K562 (cell line): Measurements from ENCODE around the gene TEAD3. TPM values are rescaled to one million over a fixed set of nuclear protein-coding genes. Genes with fewer than 3 reads are reported as not detected.
A peak's percentile ranks its signal among the peaks of the same experiment; 100 is the strongest.
"Not testable (repeated sequence)": the region's sequence is repeated elsewhere in the genome, so short reads cannot be mapped to it uniquely, and the experiment has no call there.

ENCODE experiments used
- ATAC-seq: fragments of 200-7000 bp; cut with Tn5 transposase; 3 replicates; pipeline ENCODE4 v1.9.1; 2020; ENCODE audit warnings: moderate library complexity
- BruUV-seq: library from RNA; stranded (reverse); fragments of 400-500 nt; replicated peaks from 2 replicates; lab custom pipeline; 2021; lab: Mats Ljungman, UMichigan
- CTCF ChIA-PET: fragments of 300-600 bp; formaldehyde crosslinking; extraction: SDS; loops from one replicate; lab custom pipeline; 2021; ENCODE audit warnings: low intra/inter-chr PET ratio; lab: Yijun Ruan, JAX
- POLR2A ChIA-PET: fragments of 300-600, 350-650 bp; sonication (Branson Sonifier 250); formaldehyde crosslinking; extraction: SDS; loops from one replicate; lab custom pipeline; 2021; ENCODE audit warnings: antibody characterized with exemption, inconsistent platforms; lab: Yijun Ruan, JAX
- DNase-seq, 4 experiments: peaks; one replicate each; pipeline versions ENCODE4 v3.0.0 to v3.0.0-alpha.2; 2011 to 2018; ENCODE audit warnings: low spot score in 3 of 4, mixed read lengths in 3 of 4; ENCODE audit errors: extremely low read depth in 1 of 4
- FAIRE-seq: peaks from 2 replicates; lab custom pipeline; 2011; peaks lifted over from hg19 to GRCh38; lab: Jason Lieb, UNC
- H2AFZ ChIP-seq: 2 replicates; pipeline ENCODE4 v1.6.0; 2011; ENCODE audit warnings: low read depth, low read length, control low read depth, inconsistent platforms
- H3K27ac ChIP-seq: fragments of 200-600 bp; 3 replicates; pipeline ENCODE4 v1.8.0; 2011; ENCODE audit warnings: low read depth, mild to moderate bottlenecking, control low read depth, inconsistent platforms, low read length, moderate library complexity, mixed read lengths; ENCODE audit errors: extremely low read depth
- H3K27me3 ChIP-seq, 2 experiments: fragments of 300-600 bp in 1 of 2; 2 replicates in 1 of 2; 3 replicates in 1 of 2; pipeline versions ENCODE4 v1.6.0 to v1.8.0; 2011; ENCODE audit warnings: inconsistent platforms in 2 of 2, low read length in 2 of 2, mild to moderate bottlenecking in 1 of 2, mixed read lengths in 1 of 2, moderate library complexity in 1 of 2; ENCODE audit not compliant: control insufficient read depth in 2 of 2, insufficient read depth in 2 of 2
- H3K36me3 ChIP-seq: fragments of 300-600 bp; 3 replicates; pipeline ENCODE4 v1.8.0; 2011; ENCODE audit warnings: mild to moderate bottlenecking, low read length, inconsistent platforms; ENCODE audit not compliant: control insufficient read depth, insufficient read depth
- H3K4me1 ChIP-seq, 2 experiments: fragments of 200-600 bp in 1 of 2; replicated peaks in 1 of 2; 2 replicates in 1 of 2; 3 replicates in 1 of 2; pipeline versions ENCODE4 v1.5.1 to v1.8.0; 2011; ENCODE audit warnings: inconsistent platforms in 2 of 2, low read length in 2 of 2, mild to moderate bottlenecking in 1 of 2, mixed read lengths in 1 of 2, moderate library complexity in 1 of 2; ENCODE audit not compliant: control insufficient read depth in 2 of 2, insufficient read depth in 2 of 2
- H3K4me2 ChIP-seq: 2 replicates; pipeline ENCODE4 v1.6.1; 2011; ENCODE audit warnings: low read length, control low read depth, inconsistent platforms, mixed read lengths; ENCODE audit not compliant: insufficient read depth
- H3K4me3 ChIP-seq: fragments of 200-600 bp; sonication (generic), shearing (Covaris generic); 2 replicates; pipeline ENCODE4 v1.5.1; 2016; ENCODE audit warnings: control low read depth, inconsistent platforms
- H3K79me2 ChIP-seq: fragments of 200-600 bp; 3 replicates; pipeline ENCODE4 v1.8.0; 2011; ENCODE audit warnings: low read length, inconsistent platforms; ENCODE audit not compliant: control insufficient read depth, insufficient read depth
- H3K9ac ChIP-seq, 2 experiments: 2 replicates each; pipeline versions ENCODE4 v1.6.0 to v1.6.1; 2011; ENCODE audit warnings: low read depth in 2 of 2, low read length in 2 of 2, control low read depth in 1 of 2, inconsistent platforms in 1 of 2, mild to moderate bottlenecking in 1 of 2, mixed read lengths in 1 of 2; ENCODE audit not compliant: insufficient read depth in 1 of 2
- H3K9me1 ChIP-seq: one replicate; pipeline ENCODE4 v1.6.0; 2011; ENCODE audit warnings: inconsistent platforms, mild to moderate bottlenecking, low read length, moderate library complexity; ENCODE audit not compliant: control insufficient read depth, insufficient read depth
- H3K9me3 ChIP-seq: replicated peaks from 2 replicates; pipeline ENCODE4 v1.5.1; 2011; ENCODE audit warnings: low read depth, low read length, inconsistent platforms; ENCODE audit not compliant: control insufficient read depth, insufficient read depth
- H4K20me1 ChIP-seq: replicated peaks from 2 replicates; pipeline ENCODE4 v1.6.1; 2011; ENCODE audit warnings: low read length, inconsistent platforms, mixed read lengths; ENCODE audit not compliant: control insufficient read depth, insufficient read depth
- FOXJ2 ChIP-seq: fragments of 200-800 bp; sonication (Bioruptor generic); IDR thresholded peaks from 2 replicates; pipeline ENCODE4 v1.6.1; 2016; ENCODE audit warnings: missing genetic modification characterization, missing compliant biosample characterization
- HMGN3 ChIP-seq: IDR thresholded peaks from 2 replicates; pipeline ENCODE4 v1.6.1; 2011; ENCODE audit warnings: borderline replicate concordance, low read depth, mild to moderate bottlenecking, mixed read lengths, low read length; ENCODE audit not compliant: insufficient read length; ENCODE audit errors: extremely low read depth
- MECOM ChIP-seq: fragments of 250-450 bp; sonication (Bioruptor Pico); IDR thresholded peaks from 2 replicates; pipeline ENCODE4 v1.8.0; 2022; ENCODE audit warnings: inconsistent platforms
- ZKSCAN1 ChIP-seq: fragments of 150-350 bp; IDR thresholded peaks from 2 replicates; pipeline ENCODE4 v1.6.1; 2016; ENCODE audit warnings: low read depth, low read length
- ZNF121 ChIP-seq: sonication (generic); formaldehyde crosslinking; conservative IDR thresholded peaks from 2 replicates; pipeline ENCODE4 v1.8.0; 2022; ENCODE audit warnings: missing genetic modification reagents
- ZNF197 ChIP-seq: fragments of 200-800 bp; sonication (Bioruptor generic); IDR thresholded peaks from 2 replicates; pipeline ENCODE4 v1.6.1; 2016; ENCODE audit warnings: low read depth, missing genetic modification characterization, missing compliant biosample characterization
- ZNF354B ChIP-seq: fragments of 250-450 bp; sonication (Bioruptor Pico); IDR thresholded peaks from 2 replicates; pipeline ENCODE4 v1.4.0; 2020
- ZNF395 ChIP-seq: fragments of 200-800 bp; sonication (Bioruptor generic); IDR thresholded peaks from 2 replicates; pipeline ENCODE4 v1.6.1; 2017; ENCODE audit warnings: missing genetic modification characterization, missing compliant biosample characterization
- ZNF584 ChIP-seq: fragments of 200-800 bp; sonication (Bioruptor generic); IDR thresholded peaks from 2 replicates; pipeline ENCODE4 v1.6.1; 2016; ENCODE audit warnings: low read depth, mild to moderate bottlenecking, missing genetic modification characterization, missing compliant biosample characterization
- WGBS: fragments of 100-300 bp; shearing (Covaris generic); methylation state at CpG from one replicate; pipeline ENCODE4 v1.1.6; 2016; ENCODE audit warnings: low coverage, mixed read lengths; ENCODE audit not compliant: insufficient coverage; ENCODE audit errors: missing lambda C conversion rate; 5-methylcytosine and 5-hydroxymethylcytosine counted together
- in situ Hi-C: fragments of 300-500 bp; cut with MboI; formaldehyde crosslinking; loops from 4 replicates; pipeline ENCODE4 v1.15.0; 2018; ENCODE audit warnings: inconsistent platforms, mixed read lengths
- intact Hi-C: fragments of 100-400 bp; cut with micrococcal nuclease; formaldehyde crosslinking; loops from 2 replicates; pipeline ENCODE4 v1.14.2; 2022
- polyA plus RNA-seq, 8 experiments: library from polyadenylated mRNA; depleted of rRNA in 4 of 8; stranded (reverse) in 5 of 8; unstranded in 3 of 8; fragments of >200 nt; fragmentation: Nextera tagmentation in 2 of 8; fragmentation: Illumina TruSeq in 1 of 8; extraction: Ambion mirVana in 2 of 8; extraction: Trizol in 1 of 8; gene quantifications; 2 replicates each; pipeline versions ENCODE4 v1.2.1 to v1.2.3, GENCODE V29; 2011 to 2014; ENCODE audit warnings: inconsistent platforms in 1 of 8, missing spikeins in 1 of 8
- total RNA-seq, 7 experiments: library from RNA; depleted of rRNA in 6 of 7; stranded (reverse); fragments of >200 nt in 6 of 7; fragmentation: Illumina TruSeq in 2 of 7; extraction: Trizol in 2 of 7; gene quantifications; 2 replicates each; pipeline versions ENCODE4 v1.2.1 to v1.2.3, GENCODE V29; 2011 to 2021; ENCODE audit warnings: low replicate concordance in 1 of 7
- TF ChIP-seq, protein P1 (sequence below): sonication (generic); formaldehyde crosslinking; IDR thresholded peaks from 2 replicates; pipeline ENCODE4 v1.8.1; 2023; ENCODE audit warnings: mild to moderate bottlenecking, missing genetic modification reagents
- TF ChIP-seq, protein P2 (sequence below): fragments of 450-650 bp; formaldehyde crosslinking; IDR thresholded peaks from 2 replicates; pipeline ENCODE4 v1.4.0; 2022; ENCODE audit warnings: mild to moderate bottlenecking, moderate library complexity

TEAD3 gene
- total and polyA plus RNA-seq, 9 of the 15 experiments (the other 6 are each of a cell fraction or from before 2014, with no cell fraction given), result 0.63 to 13.2 (median 3.3) TPM

DNA sequence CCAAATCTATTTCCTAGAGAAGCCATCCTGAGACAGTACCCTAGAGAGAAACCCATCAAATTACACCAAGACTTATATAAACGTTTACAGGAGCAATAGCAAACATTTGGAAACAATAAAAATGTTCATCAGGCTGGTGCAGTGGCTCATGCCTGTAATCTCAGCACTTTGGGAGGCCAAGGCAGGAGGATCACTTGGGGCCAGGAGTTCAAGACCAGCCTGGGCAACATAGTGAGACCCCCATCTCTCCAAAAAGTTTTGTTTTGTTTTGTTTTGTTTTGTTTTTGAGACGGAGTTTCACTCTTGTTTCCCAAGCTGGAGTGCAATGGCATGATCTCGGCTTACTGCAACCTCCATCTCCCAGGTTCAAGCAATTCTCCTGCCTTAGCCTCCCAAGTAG lies 64.2 kb downstream of the TEAD3 start:
- H3K4me3 ChIP-seq, H3K27ac ChIP-seq, H3K27me3 ChIP-seq, CTCF ChIA-PET, H3K4me2 ChIP-seq, BruUV-seq, H3K36me3 ChIP-seq, DNase-seq, intact Hi-C loops, H4K20me1 ChIP-seq, POLR2A ChIA-PET, H3K9me1 ChIP-seq, ATAC-seq, in situ Hi-C loops, H2AFZ ChIP-seq, FAIRE-seq, H3K79me2 ChIP-seq: not testable (repeated sequence)
- Histone ChIP-seq H3K4me1 (peaks cover 0 to 13% of the 10 kb centered on the region in 2 experiments; a peak in 2 of 5 replicates), H3K9me3 (peaks cover 16% of the 10 kb centered on the region; the same call in 1 of the 2 replicates)
- 10% methylated on average over 3 of the region's 3 CpGs for WGBS
- peak; percentile 51 for TF ChIP-seq ZNF121 (CRISPR knock-in tag)
- TF ChIP-seq, all 486 proteins: peak for 1; not testable (repeated sequence) for 485
- not testable (repeated sequence) for H3K9ac ChIP-seq

DNA sequence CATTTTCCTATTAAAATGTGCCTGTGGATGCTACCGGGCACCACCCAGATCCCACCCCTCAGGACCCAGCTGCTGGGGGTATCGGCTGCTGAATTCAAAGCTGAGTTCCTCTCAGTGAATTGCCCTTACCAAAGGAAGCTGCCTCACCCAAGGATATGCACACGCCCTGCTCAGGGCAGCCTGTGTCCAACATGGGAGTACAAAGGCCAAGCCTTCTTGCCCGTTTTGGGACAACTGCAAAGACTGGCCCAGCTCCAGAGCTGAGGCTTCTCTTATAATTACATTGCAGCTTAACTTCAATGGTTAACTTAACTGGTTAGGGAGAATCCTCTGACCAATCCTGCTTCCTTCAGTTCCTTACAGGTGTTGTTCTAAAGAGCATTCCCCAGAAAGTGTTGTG lies 64.6 kb downstream of the TEAD3 start:
- ChIA-PET POLR2A (interaction anchor here (1.0 kb wide), 1 partner anchor 61 kb away, joined by 3 read pairs; no protein-coding TSS in a partner anchor), CTCF (no interaction called here)
- peaks cover 16% of the 10 kb centered on the region; the same call in 1 of the 2 replicates for H3K9me3 ChIP-seq
- no peaks in the 10 kb centered on the region for H3K79me2 ChIP-seq
- intact Hi-C loops (no loop called here), in situ Hi-C loops (no loop called here)
- H3K27me3 ChIP-seq, result peaks cover 0 to 3% of the 10 kb centered on the region in 2 experiments; a peak in 1 of 5 replicates
- DNase-seq (no peak), ATAC-seq (no peak), FAIRE-seq (no peak)
- H3K36me3 ChIP-seq, result no peaks in the 10 kb centered on the region
- H3K9me1 ChIP-seq, result no peaks in the 10 kb centered on the region
- no peak overlapping the region for H3K4me3 ChIP-seq
- BruUV-seq, result no TSS peak
- H4K20me1 ChIP-seq, result no peaks in the 10 kb centered on the region
- H2AFZ ChIP-seq, result no peak overlapping the region
- 21% methylated on average over 4 of the region's 4 CpGs for WGBS
- H3K4me2 ChIP-seq, result no peak overlapping the region
- H3K4me1 ChIP-seq, result peaks cover 0 to 13% of the 10 kb centered on the region in 2 experiments; a peak in 2 of 5 replicates
- H3K9ac ChIP-seq, result no peak overlapping the region
- no peak overlapping the region for H3K27ac ChIP-seq
- no peak for TF ChIP-seq ZNF354B
- TF ChIP-seq HMGN3, result no peak
- TF ChIP-seq, protein P1, sequence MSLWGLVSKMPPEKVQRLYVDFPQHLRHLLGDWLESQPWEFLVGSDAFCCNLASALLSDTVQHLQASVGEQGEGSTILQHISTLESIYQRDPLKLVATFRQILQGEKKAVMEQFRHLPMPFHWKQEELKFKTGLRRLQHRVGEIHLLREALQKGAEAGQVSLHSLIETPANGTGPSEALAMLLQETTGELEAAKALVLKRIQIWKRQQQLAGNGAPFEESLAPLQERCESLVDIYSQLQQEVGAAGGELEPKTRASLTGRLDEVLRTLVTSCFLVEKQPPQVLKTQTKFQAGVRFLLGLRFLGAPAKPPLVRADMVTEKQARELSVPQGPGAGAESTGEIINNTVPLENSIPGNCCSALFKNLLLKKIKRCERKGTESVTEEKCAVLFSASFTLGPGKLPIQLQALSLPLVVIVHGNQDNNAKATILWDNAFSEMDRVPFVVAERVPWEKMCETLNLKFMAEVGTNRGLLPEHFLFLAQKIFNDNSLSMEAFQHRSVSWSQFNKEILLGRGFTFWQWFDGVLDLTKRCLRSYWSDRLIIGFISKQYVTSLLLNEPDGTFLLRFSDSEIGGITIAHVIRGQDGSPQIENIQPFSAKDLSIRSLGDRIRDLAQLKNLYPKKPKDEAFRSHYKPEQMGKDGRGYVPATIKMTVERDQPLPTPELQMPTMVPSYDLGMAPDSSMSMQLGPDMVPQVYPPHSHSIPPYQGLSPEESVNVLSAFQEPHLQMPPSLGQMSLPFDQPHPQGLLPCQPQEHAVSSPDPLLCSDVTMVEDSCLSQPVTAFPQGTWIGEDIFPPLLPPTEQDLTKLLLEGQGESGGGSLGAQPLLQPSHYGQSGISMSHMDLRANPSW (CRISPR knock-in tag), result no peak
- TF ChIP-seq ZNF197 (CRISPR knock-in tag), result no peak
- no peak for TF ChIP-seq FOXJ2
- TF ChIP-seq, protein P2, sequence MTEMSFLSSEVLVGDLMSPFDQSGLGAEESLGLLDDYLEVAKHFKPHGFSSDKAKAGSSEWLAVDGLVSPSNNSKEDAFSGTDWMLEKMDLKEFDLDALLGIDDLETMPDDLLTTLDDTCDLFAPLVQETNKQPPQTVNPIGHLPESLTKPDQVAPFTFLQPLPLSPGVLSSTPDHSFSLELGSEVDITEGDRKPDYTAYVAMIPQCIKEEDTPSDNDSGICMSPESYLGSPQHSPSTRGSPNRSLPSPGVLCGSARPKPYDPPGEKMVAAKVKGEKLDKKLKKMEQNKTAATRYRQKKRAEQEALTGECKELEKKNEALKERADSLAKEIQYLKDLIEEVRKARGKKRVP, result no peak
- no peak for TF ChIP-seq MECOM (CRISPR knock-in tag)
- TF ChIP-seq ZNF584, result no peak
- no peak for TF ChIP-seq ZKSCAN1
- no peak for TF ChIP-seq ZNF395 (CRISPR knock-in tag)
